Brain microvascular endothelial cell (primary cell): ENCODE measurements around the gene OXER1.

ENCODE experiments used
- DNase-seq: peaks from one replicate; pipeline ENCODE4 v3.0.0-alpha.2; 2020
- H3K27ac ChIP-seq: fragments of 250-450 bp; sonication (Bioruptor Pico); 2 replicates; pipeline ENCODE4 v1.5.1; 2020; ENCODE audit warnings: mild to moderate bottlenecking, moderate library complexity
- H3K27me3 ChIP-seq: fragments of 250-450 bp; sonication (Bioruptor Pico); replicated peaks from 2 replicates; pipeline ENCODE4 v1.5.1; 2020; ENCODE audit warnings: mild to moderate bottlenecking
- H3K36me3 ChIP-seq: fragments of 250-450 bp; sonication (Bioruptor Pico); replicated peaks from 2 replicates; pipeline ENCODE4 v1.5.1; 2020; ENCODE audit warnings: mild to moderate bottlenecking
- H3K4me3 ChIP-seq: 2 replicates; pipeline ENCODE4 v1.5.1; 2011; ENCODE audit warnings: low read depth, mild to moderate bottlenecking, control low read depth, low read length, moderate library complexity
- in situ Hi-C: cut with HindIII; loops from 2 replicates; pipeline ENCODE4 v1.10.0; 2017; ENCODE audit warnings: low sequenced_read_pairs, low pct_ligation_motif_present
- TF ChIP-seq, protein P1 (sequence below): IDR thresholded peaks from 2 replicates; pipeline ENCODE4 v1.5.1; 2011; ENCODE audit warnings: low read depth, mild to moderate bottlenecking, moderate library complexity, low read length, control low read depth, inconsistent platforms; ENCODE audit errors: missing control alignments

Gene OXER1

GRCh38 chr2:42723465-42723864 lies 40.5 kb downstream of the OXER1 start:
- in situ Hi-C loops: no loop called here
- TF ChIP-seq, protein P1, sequence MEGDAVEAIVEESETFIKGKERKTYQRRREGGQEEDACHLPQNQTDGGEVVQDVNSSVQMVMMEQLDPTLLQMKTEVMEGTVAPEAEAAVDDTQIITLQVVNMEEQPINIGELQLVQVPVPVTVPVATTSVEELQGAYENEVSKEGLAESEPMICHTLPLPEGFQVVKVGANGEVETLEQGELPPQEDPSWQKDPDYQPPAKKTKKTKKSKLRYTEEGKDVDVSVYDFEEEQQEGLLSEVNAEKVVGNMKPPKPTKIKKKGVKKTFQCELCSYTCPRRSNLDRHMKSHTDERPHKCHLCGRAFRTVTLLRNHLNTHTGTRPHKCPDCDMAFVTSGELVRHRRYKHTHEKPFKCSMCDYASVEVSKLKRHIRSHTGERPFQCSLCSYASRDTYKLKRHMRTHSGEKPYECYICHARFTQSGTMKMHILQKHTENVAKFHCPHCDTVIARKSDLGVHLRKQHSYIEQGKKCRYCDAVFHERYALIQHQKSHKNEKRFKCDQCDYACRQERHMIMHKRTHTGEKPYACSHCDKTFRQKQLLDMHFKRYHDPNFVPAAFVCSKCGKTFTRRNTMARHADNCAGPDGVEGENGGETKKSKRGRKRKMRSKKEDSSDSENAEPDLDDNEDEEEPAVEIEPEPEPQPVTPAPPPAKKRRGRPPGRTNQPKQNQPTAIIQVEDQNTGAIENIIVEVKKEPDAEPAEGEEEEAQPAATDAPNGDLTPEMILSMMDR: no peak
- Histone ChIP-seq H3K36me3 (no peaks in the 10 kb centered on the region), H3K27me3 (no peaks in the 10 kb centered on the region), H3K27ac (no peak overlapping the region), H3K4me3 (no peak overlapping the region)
- no peak for DNase-seq

GRCh38 chr2:42722320-42723190 lies 41.4 kb downstream of the OXER1 start:
- DNase-seq: peak; percentile 94
- TF ChIP-seq, protein P1: no peak
- in situ Hi-C loops: no loop called here
- Histone ChIP-seq H3K27ac (peak overlapping the region; percentile 17), H3K36me3 (no peaks in the 10 kb centered on the region), H3K4me3 (no peak overlapping the region), H3K27me3 (no peaks in the 10 kb centered on the region)

DNA sequence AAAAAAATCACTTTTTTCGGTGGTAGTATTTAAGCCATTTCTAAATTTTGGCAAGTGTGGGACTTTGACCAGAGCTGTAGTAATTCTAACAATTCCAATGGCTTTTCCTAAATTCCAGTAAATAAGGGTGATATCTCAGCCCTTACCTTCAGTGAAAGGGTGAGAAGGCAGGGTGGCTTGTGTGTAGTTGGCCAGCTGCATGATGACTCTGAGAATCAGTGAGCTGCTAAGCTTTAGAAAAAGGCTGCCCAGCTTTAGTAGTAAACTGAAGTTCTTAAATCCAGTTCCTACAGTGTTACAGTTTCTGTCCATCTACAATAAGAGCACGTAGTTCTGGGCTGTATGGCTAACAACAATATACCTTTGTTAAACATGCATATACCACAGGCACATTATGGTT lies 42.0 kb downstream of the OXER1 start:
- no peaks in the 10 kb centered on the region for H3K27me3 ChIP-seq
- no peaks in the 10 kb centered on the region for H3K36me3 ChIP-seq
- no peak for DNase-seq
- peak overlapping the region; percentile 10 for H3K27ac ChIP-seq
- in situ Hi-C loops: no loop called here
- H3K4me3 ChIP-seq: no peak overlapping the region
- TF ChIP-seq, protein P1: no peak

DNA sequence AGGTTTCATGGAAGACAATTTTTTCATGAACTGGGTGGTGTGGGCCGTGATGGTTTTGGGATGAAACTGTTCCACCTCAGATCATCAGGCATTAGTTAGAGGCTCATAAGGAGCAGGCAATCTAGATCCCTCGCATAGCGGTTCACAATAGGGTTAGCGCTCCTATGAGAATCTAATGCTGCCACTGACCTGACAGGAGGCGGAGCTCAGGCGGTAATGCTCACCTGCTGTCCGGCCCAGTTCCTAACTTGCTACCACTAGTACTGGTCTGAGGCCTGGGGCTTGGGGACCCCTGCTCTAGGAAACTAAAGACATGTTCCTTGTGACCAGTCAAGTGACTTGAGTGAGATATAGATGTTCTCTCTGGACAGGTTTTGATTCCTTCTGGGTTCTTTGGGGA lies 49.2 kb downstream of the OXER1 start:
- H3K27me3 ChIP-seq: no peaks in the 10 kb centered on the region
- no peaks in the 10 kb centered on the region for H3K36me3 ChIP-seq
- no peak overlapping the region for H3K4me3 ChIP-seq
- TF ChIP-seq, protein P1: no peak
- DNase-seq: no peak
- in situ Hi-C loops: no loop called here
- no peak overlapping the region for H3K27ac ChIP-seq

DNA sequence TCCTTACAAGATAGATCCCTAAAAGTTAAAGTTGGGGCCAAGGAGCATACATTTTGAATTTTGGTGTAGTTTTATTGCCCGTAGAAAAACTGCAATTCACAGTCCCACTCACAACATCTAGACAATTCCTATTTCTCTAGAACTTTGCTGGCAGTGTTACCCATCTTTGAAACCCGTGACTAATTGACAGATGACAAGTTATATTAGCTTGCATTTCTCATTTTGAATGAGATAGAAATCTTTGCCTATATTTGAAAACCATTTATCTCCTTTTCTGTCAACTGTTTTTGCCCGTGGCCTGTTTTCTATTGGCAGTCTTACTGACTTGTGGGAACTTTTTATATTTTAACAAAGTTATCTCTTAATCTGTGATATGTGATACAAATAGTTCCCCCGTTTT lies 50.0 kb downstream of the OXER1 start:
- Histone ChIP-seq H3K27me3 (no peaks in the 10 kb centered on the region), H3K4me3 (no peak overlapping the region), H3K36me3 (no peaks in the 10 kb centered on the region), H3K27ac (no peak overlapping the region)
- in situ Hi-C loops: no loop called here
- TF ChIP-seq, protein P1: no peak
- no peak for DNase-seq
